Mesothelial cell of epicardium (in vitro differentiated cells): ENCODE data around the gene MCU. TPM values are rescaled to one million over a fixed set of nuclear protein-coding genes. Genes with fewer than 3 reads are reported as not detected.

ENCODE experiments used
- DNase-seq, 2 experiments: peaks; one replicate each; pipeline ENCODE4 v3.0.0; 2021; ENCODE audit warnings: low spot score in 2 of 2; ENCODE audit not compliant: unreplicated experiment in 2 of 2
- H3K27ac Mint-ChIP-seq: 2 replicates; pipeline ENCODE4 v1.8.0; 2021; ENCODE audit warnings: mixed read lengths
- H3K27me3 Mint-ChIP-seq: 2 replicates; pipeline ENCODE4 v1.8.0; 2021; ENCODE audit warnings: low read depth, mixed read lengths
- H3K36me3 Mint-ChIP-seq: 2 replicates; pipeline ENCODE4 v1.8.0; 2021; ENCODE audit warnings: mixed read lengths
- H3K4me1 Mint-ChIP-seq: 2 replicates; pipeline ENCODE4 v1.8.0; 2021; ENCODE audit warnings: mixed read lengths
- H3K4me3 Mint-ChIP-seq: 2 replicates; pipeline ENCODE4 v1.8.0; 2021; ENCODE audit warnings: mild to moderate bottlenecking, moderate library complexity, mixed read lengths
- H3K9me3 Mint-ChIP-seq: 2 replicates; pipeline ENCODE4 v1.8.0; 2021; ENCODE audit warnings: mixed read lengths
- CTCF ChIP-seq: fragments of 200-600 bp; sonication (generic); IDR thresholded peaks from one replicate; pipeline ENCODE4 v1.5.0; 2021; ENCODE audit warnings: antibody characterized with exemption; ENCODE audit not compliant: unreplicated experiment
- total RNA-seq: library from RNA; stranded (reverse); gene quantifications from 3 replicates; pipeline ENCODE4 v1.2.1, GENCODE V29; 2021

MCU gene
- total RNA-seq, 1 donor from 2014 or later, result 44.6 TPM

GRCh38 chr10:72742092-72742491 lies 50.1 kb downstream of the MCU start:
- Mint-ChIP-seq H3K4me1 (peaks cover 30% of the 10 kb centered on the region), H3K27me3 (no peaks in the 10 kb centered on the region), H3K9me3 (no peaks in the 10 kb centered on the region), H3K27ac (no peak overlapping the region), H3K4me3 (no peak overlapping the region), H3K36me3 (peaks cover 2% of the 10 kb centered on the region)
- TF ChIP-seq CTCF, result no peak
- DNase-seq, result no peak

GRCh38 chr10:72742797-72743196 lies 50.9 kb downstream of the MCU start:
- DNase-seq, result no peak
- Mint-ChIP-seq H3K9me3 (no peaks in the 10 kb centered on the region), H3K4me3 (no peak overlapping the region), H3K27me3 (no peaks in the 10 kb centered on the region), H3K4me1 (peaks cover 30% of the 10 kb centered on the region), H3K27ac (no peak overlapping the region), H3K36me3 (peaks cover 2% of the 10 kb centered on the region)
- TF ChIP-seq CTCF, result no peak

- no peaks in the 10 kb centered on the region for H3K9me3 Mint-ChIP-seq
These were observed 52.6 kb downstream of the MCU start for GRCh38 chr10:72744566-72744965.

GRCh38 chr10:72746426-72747363 lies 54.8 kb downstream of the MCU start:
- no peak for DNase-seq
- Mint-ChIP-seq H3K9me3 (no peaks in the 10 kb centered on the region), H3K4me3 (no peak overlapping the region), H3K27me3 (no peaks in the 10 kb centered on the region), H3K4me1 (peaks cover 22% of the 10 kb centered on the region), H3K36me3 (peaks cover 3% of the 10 kb centered on the region), H3K27ac (peak overlapping the region; percentile 85)
- TF ChIP-seq CTCF, result no peak

More at GRCh38 chr10:72744566-72744965, 52.6 kb downstream of the MCU start:
- no peaks in the 10 kb centered on the region for H3K27me3 Mint-ChIP-seq
- DNase-seq, result no peak
- no peak for TF ChIP-seq CTCF
- no peak overlapping the region for H3K27ac Mint-ChIP-seq
- no peak overlapping the region for H3K4me3 Mint-ChIP-seq
- H3K4me1 Mint-ChIP-seq, result peaks cover 22% of the 10 kb centered on the region
- peaks cover 4% of the 10 kb centered on the region for H3K36me3 Mint-ChIP-seq

- no peak overlapping the region for H3K4me3 Mint-ChIP-seq
- no peak for TF ChIP-seq CTCF
- H3K4me1 Mint-ChIP-seq, result peaks cover 25% of the 10 kb centered on the region
- peak overlapping the region; percentile 85 for H3K27ac Mint-ChIP-seq
- no peaks in the 10 kb centered on the region for H3K27me3 Mint-ChIP-seq
- no peaks in the 10 kb centered on the region for H3K9me3 Mint-ChIP-seq
- peaks cover 3% of the 10 kb centered on the region for H3K36me3 Mint-ChIP-seq
- DNase-seq, result no peak
These were observed 55.6 kb downstream of the MCU start for GRCh38 chr10:72747521-72747920.
